NCI-H187 (cell line): ENCODE measurements around the gene ADCY4.
"Not testable (repeated sequence)": the region's sequence is repeated elsewhere in the genome, so short reads cannot be mapped to it uniquely, and the experiment has no call there.

Experiments used
- DNase-seq, 2 experiments: peaks; one replicate each; lab custom pipeline; 2025; lab: John Stamatoyannopoulos, UW

Gene ADCY4

GRCh38 chr14:24338843-24339242 lies 4.0 kb upstream of the ADCY4 start:
- DNase-seq, result no peak

DNA sequence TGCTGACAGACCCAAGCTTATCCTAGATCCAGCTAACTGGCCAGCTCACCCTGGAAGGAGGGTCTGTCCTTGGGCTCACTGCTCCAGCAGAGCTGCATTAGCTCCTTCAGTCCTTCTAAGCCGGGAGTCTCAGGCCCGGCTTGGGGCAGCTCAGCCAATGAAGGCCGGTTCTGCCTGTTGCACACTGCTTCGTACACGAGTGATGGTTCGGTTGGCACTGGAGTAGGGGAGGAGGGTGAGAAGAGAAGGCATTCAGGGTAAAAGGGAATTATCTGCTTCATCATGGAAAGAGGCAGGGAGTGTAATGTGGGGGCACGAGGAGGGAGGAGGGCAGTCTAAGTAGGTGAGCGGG lies 2.9 kb upstream of the ADCY4 start:
- no peak for DNase-seq

DNA sequence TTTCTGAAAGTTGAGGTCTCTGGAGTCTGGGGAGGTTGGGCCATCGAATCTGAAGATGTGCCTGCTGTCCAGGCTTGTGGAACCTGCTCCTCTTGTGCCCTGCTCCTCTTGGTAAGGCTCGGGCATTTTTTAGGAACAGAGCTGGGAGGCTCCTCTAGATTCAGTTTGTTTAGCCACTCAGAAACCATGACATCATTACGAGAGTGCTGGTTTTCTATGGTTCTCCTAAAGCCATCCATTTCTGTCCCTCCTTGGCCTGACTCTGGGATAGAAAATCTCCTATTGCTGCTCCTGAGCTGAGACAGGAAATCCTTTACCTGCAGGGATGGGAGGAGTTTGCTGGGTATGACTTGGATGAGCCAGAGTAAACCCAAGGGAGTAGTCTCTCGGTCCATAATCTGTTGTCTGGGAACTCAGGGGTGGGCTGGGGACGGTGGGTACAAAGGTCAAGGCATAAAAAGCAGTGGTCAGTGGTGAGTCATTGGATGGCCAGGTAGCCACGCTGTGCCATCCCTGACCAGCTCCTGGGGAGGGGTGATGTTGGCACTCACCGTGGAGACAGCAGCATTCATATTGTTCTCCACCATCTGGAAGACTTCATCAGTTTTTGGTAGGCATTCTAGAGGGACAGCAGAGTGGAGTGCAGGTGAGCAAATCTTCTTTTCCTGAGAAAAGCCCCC lies 2.4 kb upstream of the ADCY4 start:
- no peak for DNase-seq

- no peak for DNase-seq
Observed at GRCh38 chr14:24335461-24336171, 745 bp upstream of the ADCY4 start.

DNA sequence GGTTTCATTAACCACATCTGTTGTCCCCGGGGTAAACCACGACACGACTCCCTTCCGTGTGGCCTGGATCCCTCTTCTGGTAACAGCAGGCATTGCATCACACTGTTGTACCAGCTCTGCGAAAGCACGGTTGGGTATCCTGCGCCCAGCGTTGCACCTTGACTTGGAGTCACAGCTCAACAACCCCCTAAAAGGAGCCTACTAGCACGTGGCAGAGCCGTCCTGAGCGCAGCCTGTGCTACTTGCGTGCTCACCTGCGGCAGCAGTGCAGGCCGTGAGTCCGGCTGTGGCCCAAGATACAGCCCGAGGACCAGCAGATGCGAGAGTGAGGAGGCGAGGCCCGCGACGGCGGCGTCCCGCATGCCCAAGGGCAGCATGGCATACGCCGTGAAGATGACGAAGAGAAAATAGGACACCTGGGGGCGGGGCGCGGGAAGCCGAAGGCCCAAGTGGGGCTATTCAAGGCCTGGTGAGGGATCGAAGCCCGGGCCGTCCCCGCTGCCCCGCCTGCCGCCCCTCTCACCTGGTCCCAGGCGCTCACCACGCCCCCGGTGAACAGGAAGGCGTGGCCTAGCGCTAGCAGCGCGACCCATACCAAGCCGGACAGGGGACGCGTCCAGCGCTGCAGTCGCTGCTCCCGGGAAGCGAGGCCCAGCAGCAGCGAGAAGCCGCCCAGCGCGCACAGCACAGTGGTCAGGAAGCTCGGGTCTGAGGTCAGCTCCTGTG lies 2.4 kb downstream of the ADCY4 start:
- DNase-seq, result peak; percentile 26 to 41

GRCh38 chr14:24331731-24332267 lies 3.1 kb downstream of the ADCY4 start:
- no peak for DNase-seq

DNA sequence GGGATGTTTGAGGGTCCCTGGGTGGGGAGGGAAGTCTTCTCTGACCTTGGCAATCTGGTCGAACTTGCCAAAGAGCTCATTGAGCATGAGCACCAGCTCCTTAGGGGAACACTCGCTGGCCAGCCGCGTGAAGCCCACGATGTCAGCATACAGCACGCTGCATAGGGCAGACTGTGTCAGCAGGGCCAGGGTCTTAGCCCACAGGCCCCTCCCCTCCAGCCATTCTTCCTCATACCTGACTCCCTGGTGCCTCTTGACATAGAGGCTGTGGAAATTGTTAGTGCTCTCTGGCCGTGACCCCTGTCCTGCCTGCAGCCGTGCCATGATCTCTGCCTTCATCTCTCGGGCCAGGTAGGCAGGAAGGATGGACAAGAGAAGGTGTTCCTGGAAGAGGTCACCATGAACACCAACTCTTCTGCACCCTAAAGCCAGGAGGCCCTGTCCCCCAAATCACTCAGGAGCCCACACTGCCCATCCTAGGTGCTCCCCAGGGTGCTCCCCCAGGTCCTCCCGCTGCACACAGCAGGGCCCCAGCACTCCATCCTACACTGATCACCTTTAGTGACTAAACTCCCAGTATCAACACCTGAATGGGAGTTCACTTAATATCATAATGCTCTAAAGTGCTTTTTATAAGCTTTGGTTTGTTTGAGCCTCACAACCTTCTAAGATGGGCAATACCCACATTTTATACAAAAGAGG lies 3.7 kb downstream of the ADCY4 start:
- DNase-seq, result no peak

- no peak for DNase-seq
Observed at GRCh38 chr14:24329736-24330135, 5.1 kb downstream of the ADCY4 start.

DNA sequence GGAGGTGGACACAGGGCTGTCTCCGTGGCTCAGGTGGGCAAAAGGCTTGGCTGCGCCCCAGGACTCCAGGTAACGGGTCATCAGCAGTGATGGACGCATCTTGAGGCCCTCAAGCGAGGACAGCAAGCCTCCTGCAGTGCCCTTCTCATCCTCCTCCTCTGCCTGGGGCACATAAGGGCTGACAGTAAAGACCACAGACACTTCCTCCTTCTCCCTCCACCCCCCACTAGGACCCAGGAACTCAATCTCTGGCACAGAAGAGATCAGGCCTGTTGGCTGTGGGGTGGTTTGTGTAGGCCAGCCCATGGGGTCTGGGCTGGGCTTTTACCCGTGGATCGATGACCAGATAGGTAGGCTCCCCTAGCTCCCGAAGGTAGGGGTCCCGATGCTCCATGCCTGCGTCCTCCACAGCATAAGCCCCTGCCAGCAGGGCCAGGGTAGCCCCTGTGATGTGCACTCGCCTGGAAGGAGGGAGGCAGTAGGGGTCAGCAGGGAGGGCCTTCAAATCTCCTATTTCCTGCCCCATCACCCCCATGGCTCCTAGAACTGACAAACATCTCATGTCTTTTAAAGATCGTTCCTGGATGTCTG lies 5.7 kb downstream of the ADCY4 start:
- DNase-seq, result no peak

GRCh38 chr14:24327914-24328313 lies 7.0 kb downstream of the ADCY4 start:
- not testable (repeated sequence) for DNase-seq

DNA sequence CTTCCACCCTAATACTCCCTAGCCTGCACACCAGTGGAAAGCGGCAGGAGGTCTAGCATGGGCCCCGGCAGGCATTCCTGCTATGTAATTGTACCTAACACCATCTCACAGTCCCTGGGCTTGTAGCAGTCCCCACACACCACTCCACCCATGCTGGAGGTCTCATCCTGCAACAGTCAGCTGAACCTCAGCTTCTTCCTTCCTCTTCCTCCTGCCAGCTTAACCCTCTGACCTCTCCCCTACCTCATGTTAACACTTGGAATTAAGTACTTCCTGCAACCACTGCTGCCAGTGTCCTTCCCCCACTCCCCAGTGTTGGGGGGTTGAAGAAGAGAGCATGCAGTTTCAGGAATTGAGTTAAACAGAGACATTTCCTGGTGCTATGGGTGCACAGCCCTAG lies 7.6 kb downstream of the ADCY4 start:
- DNase-seq, result no peak

GRCh38 chr14:24325963-24326362 lies 8.9 kb downstream of the ADCY4 start:
- no peak for DNase-seq

DNA sequence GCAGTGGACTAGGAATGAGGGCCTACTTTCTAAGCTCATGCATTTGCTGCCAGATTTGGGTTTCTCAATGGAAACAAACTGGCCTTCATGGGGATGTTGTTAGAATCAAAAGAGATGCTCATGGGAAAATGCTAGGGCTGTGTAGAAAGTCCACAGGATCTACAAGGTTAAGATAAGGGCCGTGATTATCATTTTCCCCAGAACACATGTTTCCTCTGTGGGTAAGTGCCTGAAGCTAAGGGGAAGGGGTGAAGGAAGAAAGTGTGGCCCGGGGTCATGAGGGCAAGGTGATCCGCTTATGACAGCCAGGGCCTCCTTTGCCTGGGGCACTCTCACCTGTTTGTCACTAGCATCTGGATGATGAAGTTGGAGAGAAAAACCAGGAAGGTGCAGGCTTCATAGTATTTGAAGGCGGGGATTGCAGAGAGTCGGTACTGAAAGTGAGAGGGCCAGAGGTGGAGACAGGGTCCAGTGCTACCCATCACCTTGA lies 9.8 kb downstream of the ADCY4 start:
- DNase-seq, result no peak

DNA sequence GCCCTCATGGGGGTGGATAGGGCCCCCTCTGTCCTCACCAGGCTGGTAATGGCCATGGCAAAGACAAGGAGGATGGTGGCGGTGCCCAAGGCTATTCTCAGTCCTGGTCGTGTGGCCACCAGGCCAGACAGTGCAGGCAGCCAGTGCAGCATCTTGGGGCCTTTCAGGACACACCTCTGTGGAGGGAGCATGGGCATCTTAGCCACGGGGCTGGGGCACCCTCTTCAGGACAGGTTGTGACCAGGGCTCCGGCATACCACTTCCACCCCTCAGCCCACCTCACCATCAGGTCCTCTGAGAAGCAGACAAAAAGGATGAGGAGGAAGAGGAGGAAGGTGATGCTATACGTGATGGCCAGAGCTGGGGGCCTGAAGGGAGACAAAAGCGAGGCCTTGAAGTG lies 10.8 kb downstream of the ADCY4 start:
- DNase-seq, result no peak

DNA sequence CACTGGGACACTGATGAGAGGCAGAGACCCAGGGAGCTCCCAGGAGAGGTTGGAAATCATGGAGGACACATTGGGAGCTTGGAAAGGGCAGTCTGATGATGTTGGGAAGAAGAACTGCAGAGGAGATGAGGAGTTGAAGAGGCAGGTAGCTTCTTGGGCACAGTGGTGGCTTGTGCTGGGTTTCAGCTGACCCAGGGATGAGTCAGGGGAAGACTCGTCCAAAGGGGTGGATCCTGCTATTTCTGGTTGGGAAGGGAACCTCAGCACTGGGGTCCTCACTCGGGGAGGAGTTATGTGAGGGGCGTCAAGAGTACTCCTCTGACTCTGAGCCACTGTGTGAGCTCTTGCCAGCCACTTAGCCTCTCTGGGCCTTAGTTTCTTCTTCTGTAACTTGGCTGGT lies 11.5 kb downstream of the ADCY4 start:
- DNase-seq, result no peak

DNA sequence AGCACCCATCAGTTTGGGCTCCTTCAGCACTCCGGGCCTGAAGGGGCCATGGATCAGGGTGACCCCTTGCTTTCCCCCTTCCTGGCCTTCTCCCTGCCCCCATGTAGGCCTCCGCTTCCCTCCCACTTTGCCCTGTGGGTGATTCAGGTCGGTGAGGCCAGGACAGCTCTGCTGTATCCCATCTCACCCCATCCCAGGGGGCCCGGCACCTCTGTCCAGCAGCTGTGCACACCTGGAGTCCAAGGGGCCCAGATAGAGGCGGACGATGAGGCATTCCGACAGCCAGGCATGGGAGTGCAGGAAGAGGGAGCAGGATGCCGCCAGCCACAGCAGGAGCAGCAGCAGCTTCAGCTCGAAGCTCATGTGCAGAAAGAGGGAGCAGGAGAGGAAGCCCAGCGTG lies 12.2 kb downstream of the ADCY4 start:
- no peak for DNase-seq

- no peak for DNase-seq
Observed at GRCh38 chr14:24321212-24321975, 13.5 kb downstream of the ADCY4 start.

DNA sequence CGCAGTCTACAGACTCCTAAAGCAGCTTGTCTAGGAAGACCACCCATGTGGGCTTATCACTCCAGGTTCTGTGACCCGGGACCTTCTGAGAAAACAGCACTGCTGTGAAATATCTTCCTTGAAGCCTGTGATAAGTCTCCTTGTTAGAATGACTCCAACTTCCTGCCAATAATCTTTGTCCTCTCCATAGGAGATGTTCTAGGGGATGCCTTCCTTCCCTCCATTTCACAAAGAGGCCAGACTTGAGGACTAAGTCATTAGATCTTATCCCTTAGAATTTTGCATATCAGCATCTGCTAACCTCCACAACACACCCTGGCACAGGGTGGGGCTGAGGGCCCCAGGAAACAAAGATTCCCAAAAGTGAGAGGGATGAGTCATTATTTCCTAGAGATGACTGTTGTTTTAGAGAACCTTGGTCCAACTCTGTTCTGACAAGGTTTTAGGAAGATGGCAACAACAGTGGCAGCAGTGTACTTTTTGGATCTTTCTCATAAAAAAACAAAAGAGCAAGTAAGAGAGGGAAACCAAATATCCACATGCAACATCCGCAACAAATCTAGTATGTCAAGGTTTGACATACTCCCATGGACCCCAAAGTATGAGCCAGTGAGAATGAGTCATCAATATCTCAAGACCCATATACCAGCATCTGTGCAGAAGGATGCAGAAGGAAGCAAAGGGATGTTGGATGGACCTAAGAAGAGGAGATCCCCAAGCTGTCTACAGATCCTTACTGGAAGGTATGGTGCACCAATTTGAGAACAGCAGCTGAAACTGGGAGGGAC lies 17.5 kb downstream of the ADCY4 start:
- DNase-seq, result no peak

GRCh38 chr14:24316597-24316950 lies 18.3 kb downstream of the ADCY4 start:
- DNase-seq, result no peak
